Endothelial cell (in vitro differentiated cells): Measurements from ENCODE around the gene HHATL. TPM values are rescaled to one million over a fixed set of nuclear protein-coding genes. Genes with fewer than 3 reads are reported as not detected.

Experiments used
- DNase-seq: peaks from one replicate; pipeline ENCODE4 v3.0.0; 2021; ENCODE audit warnings: low spot score
- H3K27ac Mint-ChIP-seq: one replicate; pipeline ENCODE4 v1.8.0; 2021; ENCODE audit warnings: mixed read lengths, inconsistent platforms; ENCODE audit not compliant: unreplicated experiment
- H3K27me3 Mint-ChIP-seq: one replicate; pipeline ENCODE4 v1.8.0; 2021; ENCODE audit warnings: mild to moderate bottlenecking, moderate library complexity, mixed read lengths, inconsistent platforms; ENCODE audit not compliant: unreplicated experiment
- H3K36me3 Mint-ChIP-seq: one replicate; pipeline ENCODE4 v1.8.0; 2021; ENCODE audit warnings: mild to moderate bottlenecking, low read depth, mixed read lengths, inconsistent platforms; ENCODE audit not compliant: unreplicated experiment
- H3K4me1 Mint-ChIP-seq: one replicate; pipeline ENCODE4 v1.8.0; 2021; ENCODE audit warnings: mild to moderate bottlenecking, mixed read lengths, inconsistent platforms; ENCODE audit not compliant: unreplicated experiment
- H3K4me3 Mint-ChIP-seq: one replicate; pipeline ENCODE4 v1.8.0; 2021; ENCODE audit warnings: mild to moderate bottlenecking, mixed read lengths, inconsistent platforms; ENCODE audit not compliant: unreplicated experiment
- H3K9me3 Mint-ChIP-seq: one replicate; pipeline ENCODE4 v1.8.0; 2021; ENCODE audit warnings: mixed read lengths, inconsistent platforms; ENCODE audit not compliant: unreplicated experiment
- total RNA-seq: library from RNA; stranded (reverse); fragmentation: NEBNext Ultra II Directional; extraction: Animal tissue kit (Norgen Biotek cat#: 25700); gene quantifications from one replicate; pipeline ENCODE4 v1.2.1, GENCODE V29; 2021; ENCODE audit not compliant: unreplicated experiment
- TF ChIP-seq, protein P1 (sequence below): fragments of 200-600 bp; sonication (generic); IDR thresholded peaks from one replicate; pipeline ENCODE4 v1.5.0; 2021; ENCODE audit warnings: antibody characterized with exemption; ENCODE audit not compliant: unreplicated experiment

HHATL gene
- total RNA-seq, 1 donor from 2014 or later = not detected

DNA sequence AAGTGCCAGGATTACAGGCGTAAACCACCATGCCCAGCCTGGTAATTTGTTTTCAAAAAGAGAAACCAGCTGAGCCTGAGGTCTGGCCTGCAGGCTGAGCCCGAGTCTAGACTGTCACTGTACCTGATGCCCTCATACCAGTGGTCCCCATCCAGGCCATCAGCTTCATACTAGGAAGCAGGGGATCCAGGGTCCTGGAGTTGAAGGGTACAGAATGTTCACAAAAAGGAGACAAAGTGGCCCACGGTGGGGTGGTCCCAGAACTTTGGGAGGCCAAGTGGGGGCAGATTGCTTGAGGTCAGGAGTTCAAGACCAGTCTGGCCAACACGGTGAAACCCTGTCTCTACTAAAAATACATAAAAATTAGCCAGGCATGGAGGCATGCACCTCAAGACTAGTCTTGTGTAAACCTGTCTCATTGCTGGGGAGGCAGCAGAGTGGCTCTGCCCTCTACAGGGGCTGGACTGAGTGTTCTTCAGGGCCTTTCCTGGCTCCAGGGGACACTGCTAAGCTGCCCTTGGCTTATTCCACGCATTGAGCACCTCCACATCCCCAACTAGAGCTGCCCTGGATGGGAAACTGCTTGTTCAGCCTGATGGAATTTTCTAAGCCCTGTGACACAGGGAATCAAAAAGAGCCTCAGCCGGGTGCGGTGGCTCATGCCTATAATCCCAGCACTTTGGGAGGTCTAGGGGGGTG, 7.9 kb upstream of the HHATL start:
- Mint-ChIP-seq H3K27me3 (peaks cover 4% of the 10 kb centered on the region), H3K27ac (no peak overlapping the region), H3K9me3 (no peaks in the 10 kb centered on the region), H3K4me1 (no peaks in the 10 kb centered on the region), H3K36me3 (no peaks in the 10 kb centered on the region), H3K4me3 (no peak overlapping the region)
- TF ChIP-seq, protein P1, sequence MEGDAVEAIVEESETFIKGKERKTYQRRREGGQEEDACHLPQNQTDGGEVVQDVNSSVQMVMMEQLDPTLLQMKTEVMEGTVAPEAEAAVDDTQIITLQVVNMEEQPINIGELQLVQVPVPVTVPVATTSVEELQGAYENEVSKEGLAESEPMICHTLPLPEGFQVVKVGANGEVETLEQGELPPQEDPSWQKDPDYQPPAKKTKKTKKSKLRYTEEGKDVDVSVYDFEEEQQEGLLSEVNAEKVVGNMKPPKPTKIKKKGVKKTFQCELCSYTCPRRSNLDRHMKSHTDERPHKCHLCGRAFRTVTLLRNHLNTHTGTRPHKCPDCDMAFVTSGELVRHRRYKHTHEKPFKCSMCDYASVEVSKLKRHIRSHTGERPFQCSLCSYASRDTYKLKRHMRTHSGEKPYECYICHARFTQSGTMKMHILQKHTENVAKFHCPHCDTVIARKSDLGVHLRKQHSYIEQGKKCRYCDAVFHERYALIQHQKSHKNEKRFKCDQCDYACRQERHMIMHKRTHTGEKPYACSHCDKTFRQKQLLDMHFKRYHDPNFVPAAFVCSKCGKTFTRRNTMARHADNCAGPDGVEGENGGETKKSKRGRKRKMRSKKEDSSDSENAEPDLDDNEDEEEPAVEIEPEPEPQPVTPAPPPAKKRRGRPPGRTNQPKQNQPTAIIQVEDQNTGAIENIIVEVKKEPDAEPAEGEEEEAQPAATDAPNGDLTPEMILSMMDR = no peak
- no peak for DNase-seq

- peaks cover 4% of the 10 kb centered on the region for H3K27me3 Mint-ChIP-seq
- H3K9me3 Mint-ChIP-seq = no peaks in the 10 kb centered on the region
- H3K4me1 Mint-ChIP-seq = no peaks in the 10 kb centered on the region
- no peak overlapping the region for H3K4me3 Mint-ChIP-seq
- H3K36me3 Mint-ChIP-seq = no peaks in the 10 kb centered on the region
- no peak overlapping the region for H3K27ac Mint-ChIP-seq
- DNase-seq = no peak
- TF ChIP-seq, protein P1 = no peak
These were observed 7.0 kb upstream of the HHATL start for GRCh38 chr3:42709621-42710020.

GRCh38 chr3:42708611-42709151, 6.1 kb upstream of the HHATL start:
- no peak for DNase-seq
- Mint-ChIP-seq H3K9me3 (no peaks in the 10 kb centered on the region), H3K4me3 (no peak overlapping the region), H3K27ac (no peak overlapping the region), H3K4me1 (no peaks in the 10 kb centered on the region), H3K27me3 (peaks cover 4% of the 10 kb centered on the region), H3K36me3 (no peaks in the 10 kb centered on the region)
- TF ChIP-seq, protein P1 = no peak

- Mint-ChIP-seq H3K27ac (no peak overlapping the region), H3K4me3 (no peak overlapping the region), H3K27me3 (peaks cover 8% of the 10 kb centered on the region), H3K4me1 (no peaks in the 10 kb centered on the region), H3K9me3 (no peaks in the 10 kb centered on the region), H3K36me3 (no peaks in the 10 kb centered on the region)
- TF ChIP-seq, protein P1 = no peak
- DNase-seq = no peak
These were observed 5.2 kb upstream of the HHATL start for GRCh38 chr3:42707620-42708355.
